ENCODE measurements around the gene TSSC4. TPM values are rescaled to one million over a fixed set of nuclear protein-coding genes. Genes with fewer than 3 reads are reported as not detected.
A peak's percentile ranks its signal among the peaks of the same experiment; 100 is the strongest.

Gene TSSC4
- total RNA-seq, 1 donor from 2014 or later, result 38.8 TPM

GRCh38 chr11:2385156-2386151 is 15.1 kb upstream of the TSSC4 start:
- ATAC-seq (no peak), DNase-seq (no peak)
- H3K27me3 ChIP-seq (ENCODE audit: low read depth), result no peaks in the 10 kb centered on the region
- no peaks in the 10 kb centered on the region for H3K9me3 ChIP-seq
- peaks cover 32% of the 10 kb centered on the region for H3K36me3 ChIP-seq
- intact Hi-C loops (cut with DNase I), result no loop called here
- H3K27ac ChIP-seq, result peak overlapping the region; percentile 67
- no peak for TF ChIP-seq CTCF (IDR thresholded peaks at IDR 0.05)
- no peak overlapping the region for H3K4me3 ChIP-seq
- peaks cover 94% of the 10 kb centered on the region for H3K4me1 ChIP-seq

GRCh38 chr11:2386591-2386990 is 14.0 kb upstream of the TSSC4 start:
- H3K4me1 ChIP-seq, result peaks cover 92% of the 10 kb centered on the region
- DNase-seq (no peak), ATAC-seq (no peak)
- peak overlapping the region; percentile 67 for H3K27ac ChIP-seq
- intact Hi-C loops (cut with DNase I), result no loop called here
- no peaks in the 10 kb centered on the region for H3K27me3 ChIP-seq (ENCODE audit: low read depth)
- no peak overlapping the region for H3K4me3 ChIP-seq
- H3K9me3 ChIP-seq, result no peaks in the 10 kb centered on the region
- no peak for TF ChIP-seq CTCF (IDR thresholded peaks at IDR 0.05)
- H3K36me3 ChIP-seq, result peaks cover 43% of the 10 kb centered on the region

GRCh38 chr11:2387266-2387987 is 13.1 kb upstream of the TSSC4 start:
- no peak for DNase-seq
- intact Hi-C loops (cut with DNase I), result no loop called here
- peaks cover 51% of the 10 kb centered on the region for H3K36me3 ChIP-seq

GRCh38 chr11:2388431-2389376 is 11.8 kb upstream of the TSSC4 start:
- Histone ChIP-seq H3K27ac (peak overlapping the region; percentile 67), H3K9me3 (no peaks in the 10 kb centered on the region), H3K4me1 (peaks cover 73% of the 10 kb centered on the region), H3K27me3 (ENCODE audit: low read depth) (no peaks in the 10 kb centered on the region), H3K4me3 (no peak overlapping the region), H3K36me3 (peaks cover 63% of the 10 kb centered on the region)
- DNase-seq, result no peak
- no peak for ATAC-seq
- intact Hi-C loops (cut with DNase I), result no loop called here
- TF ChIP-seq CTCF (IDR thresholded peaks at IDR 0.05), result peak; percentile 7

More at GRCh38 chr11:2387266-2387987, 13.1 kb upstream of the TSSC4 start:
- no peak for ATAC-seq
- Histone ChIP-seq H3K4me1 (peaks cover 86% of the 10 kb centered on the region), H3K27ac (peak overlapping the region; percentile 67), H3K27me3 (ENCODE audit: low read depth) (no peaks in the 10 kb centered on the region), H3K9me3 (no peaks in the 10 kb centered on the region), H3K4me3 (peak overlapping the region; percentile 11)
- TF ChIP-seq CTCF (IDR thresholded peaks at IDR 0.05), result no peak

All from lower lobe of right lung (tissue), 2 donors.